K562 (cell line): Measurements from ENCODE around the gene MAP3K7. TPM values are rescaled to one million over a fixed set of nuclear protein-coding genes. Genes with fewer than 3 reads are reported as not detected.

Experiments
- CBX2 ChIP-seq: fragments of 200-600 bp; sonication (generic); IDR thresholded peaks from one replicate; pipeline ENCODE4 v1.6.1; 2012; ENCODE audit warnings: mild to moderate bottlenecking, low read length, inconsistent platforms; ENCODE audit not compliant: insufficient read depth, poor library complexity, severe bottlenecking
- CBX3 ChIP-seq, 2 experiments: IDR thresholded peaks; 1 replicate in 1 of 2; 2 replicates in 1 of 2; pipeline ENCODE4 v1.6.1; 2012; ENCODE audit warnings: inconsistent platforms in 2 of 2, low read length in 2 of 2, borderline replicate concordance in 1 of 2, control low read depth in 1 of 2
- DPF2 ChIP-seq: fragments of 450-650 bp; IDR thresholded peaks from 2 replicates; pipeline ENCODE4 v1.6.1; 2016
- EP400 ChIP-seq: fragments of 450-650 bp; IDR thresholded peaks from 2 replicates; pipeline ENCODE4 v1.6.1; 2017; ENCODE audit warnings: antibody characterized with exemption, mild to moderate bottlenecking, moderate library complexity
- MTA3 ChIP-seq: fragments of 450-650 bp; formaldehyde crosslinking; IDR thresholded peaks from 2 replicates; pipeline ENCODE4 v1.6.1; 2017; ENCODE audit warnings: mild to moderate bottlenecking, borderline replicate concordance
- RAD21 ChIP-seq, 2 experiments: fragments of 250-450 bp in 1 of 2; fragments of 450-650 bp in 1 of 2; sonication (Bioruptor Pico) in 1 of 2; formaldehyde crosslinking in 1 of 2; IDR thresholded peaks in 1 of 2; conservative IDR thresholded peaks in 1 of 2; 2 replicates each; pipeline versions ENCODE4 v1.4.0 to v1.8.0; 2020 to 2022; ENCODE audit warnings: mild to moderate bottlenecking in 2 of 2, moderate library complexity in 1 of 2
- RFX7 ChIP-seq: fragments of 250-450 bp; sonication (Bioruptor Pico); IDR thresholded peaks from 2 replicates; pipeline ENCODE4 v1.5.1; 2021; ENCODE audit warnings: mild to moderate bottlenecking
- SNIP1 ChIP-seq: fragments of 450-650 bp; IDR thresholded peaks from 2 replicates; pipeline ENCODE4 v1.7.1; 2017; ENCODE audit warnings: low read depth, mild to moderate bottlenecking
- ZNF717 ChIP-seq: fragments of 250-450 bp; sonication (Bioruptor Pico); IDR thresholded peaks from 2 replicates; pipeline ENCODE4 v1.5.0; 2021
- polyA plus RNA-seq, 8 experiments: library from polyadenylated mRNA; depleted of rRNA in 4 of 8; stranded (reverse) in 5 of 8; unstranded in 3 of 8; fragments of >200 nt; fragmentation: Nextera tagmentation in 2 of 8; fragmentation: Illumina TruSeq in 1 of 8; extraction: Ambion mirVana in 2 of 8; extraction: Trizol in 1 of 8; gene quantifications; 2 replicates each; pipeline versions ENCODE4 v1.2.1 to v1.2.3, GENCODE V29; 2011 to 2014; ENCODE audit warnings: inconsistent platforms in 1 of 8, missing spikeins in 1 of 8
- total RNA-seq, 7 experiments: library from RNA; depleted of rRNA in 6 of 7; stranded (reverse); fragments of >200 nt in 6 of 7; fragmentation: Illumina TruSeq in 2 of 7; extraction: Trizol in 2 of 7; gene quantifications; 2 replicates each; pipeline versions ENCODE4 v1.2.1 to v1.2.3, GENCODE V29; 2011 to 2021; ENCODE audit warnings: low replicate concordance in 1 of 7
- TF ChIP-seq, protein P1 (sequence below): fragments of 450-650 bp; IDR thresholded peaks from 2 replicates; pipeline ENCODE4 v1.6.1; 2017; ENCODE audit warnings: mild to moderate bottlenecking, moderate library complexity
- TF ChIP-seq, protein P2 (sequence below): fragments of 450-650 bp; IDR thresholded peaks from 2 replicates; pipeline ENCODE4 v1.6.1; 2016; ENCODE audit warnings: missing biosample characterization, missing genetic modification characterization
- TF ChIP-seq, protein P3 (sequence below), 2 experiments: fragments of 450-650 bp; conservative IDR thresholded peaks; 2 replicates each; pipeline ENCODE4 v1.6.1; 2017; ENCODE audit warnings: mild to moderate bottlenecking in 2 of 2, moderate library complexity in 2 of 2
- TF ChIP-seq, protein P4 (sequence below), 3 experiments: fragments of 200-800 bp in 1 of 3; fragments of 250-450 bp in 1 of 3; fragments of 450-650 bp in 1 of 3; sonication (Bioruptor Pico) in 1 of 3; sonication (Bioruptor generic) in 1 of 3; formaldehyde crosslinking in 1 of 3; IDR thresholded peaks; 2 replicates each; pipeline versions ENCODE4 v1.6.1 to v1.8.0; 2016 to 2022; ENCODE audit warnings: mild to moderate bottlenecking in 2 of 3, missing genetic modification characterization in 2 of 3, missing compliant biosample characterization in 1 of 3, moderate library complexity in 1 of 3

MAP3K7 gene
- total and polyA plus RNA-seq, 9 of the 15 experiments (the other 6 are each of a cell fraction or from before 2014, with no cell fraction given), result 13.4 to 60.9 (median 34.8) TPM

DNA sequence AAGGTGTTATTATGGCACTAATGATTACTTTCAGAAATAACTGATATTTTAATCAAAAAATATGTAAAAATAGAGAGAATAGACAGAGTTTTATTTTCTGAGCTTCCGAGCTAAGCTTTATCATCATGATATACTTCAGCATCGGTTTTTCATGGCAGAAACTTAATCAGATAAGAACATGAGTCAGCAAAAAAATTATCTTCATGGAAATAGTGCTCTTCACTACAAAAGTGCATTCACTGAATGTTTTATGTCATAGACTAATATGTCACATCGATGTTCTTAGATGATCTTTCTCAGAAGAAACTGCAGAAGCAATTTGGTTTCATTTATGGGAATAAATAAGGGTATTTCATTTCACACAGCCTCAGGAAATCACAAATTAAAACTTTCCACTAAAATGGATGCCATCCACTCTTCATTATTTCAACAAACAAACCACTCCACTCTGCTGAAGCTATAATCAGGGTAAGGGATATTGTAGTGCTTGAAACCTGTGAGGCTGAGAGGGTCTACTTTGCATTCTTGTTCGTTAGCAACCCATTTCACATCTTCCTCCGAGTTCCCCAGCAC lies 10.2 kb upstream of the MAP3K7 start (continued):
- TF ChIP-seq, protein P1, sequence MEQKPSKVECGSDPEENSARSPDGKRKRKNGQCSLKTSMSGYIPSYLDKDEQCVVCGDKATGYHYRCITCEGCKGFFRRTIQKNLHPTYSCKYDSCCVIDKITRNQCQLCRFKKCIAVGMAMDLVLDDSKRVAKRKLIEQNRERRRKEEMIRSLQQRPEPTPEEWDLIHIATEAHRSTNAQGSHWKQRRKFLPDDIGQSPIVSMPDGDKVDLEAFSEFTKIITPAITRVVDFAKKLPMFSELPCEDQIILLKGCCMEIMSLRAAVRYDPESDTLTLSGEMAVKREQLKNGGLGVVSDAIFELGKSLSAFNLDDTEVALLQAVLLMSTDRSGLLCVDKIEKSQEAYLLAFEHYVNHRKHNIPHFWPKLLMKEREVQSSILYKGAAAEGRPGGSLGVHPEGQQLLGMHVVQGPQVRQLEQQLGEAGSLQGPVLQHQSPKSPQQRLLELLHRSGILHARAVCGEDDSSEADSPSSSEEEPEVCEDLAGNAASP, result no peak
- no peak; the same call in 1 of the 2 replicates for TF ChIP-seq EP400
- TF ChIP-seq RAD21 (CRISPR knock-in tag; conservative IDR thresholded peaks at IDR 0.05 in 1 of 2, IDR thresholded peaks at IDR 0.05 in 1 of 2), result peak in 1 of 2 experiments; percentile 11; a peak in 1 of 4 replicates
- TF ChIP-seq CBX3 (IDR thresholded peaks at IDR 0.05; ENCODE audit: borderline replicate concordance in 1 of 2, low read length in 2 of 2), result no peak
- TF ChIP-seq, protein P2, sequence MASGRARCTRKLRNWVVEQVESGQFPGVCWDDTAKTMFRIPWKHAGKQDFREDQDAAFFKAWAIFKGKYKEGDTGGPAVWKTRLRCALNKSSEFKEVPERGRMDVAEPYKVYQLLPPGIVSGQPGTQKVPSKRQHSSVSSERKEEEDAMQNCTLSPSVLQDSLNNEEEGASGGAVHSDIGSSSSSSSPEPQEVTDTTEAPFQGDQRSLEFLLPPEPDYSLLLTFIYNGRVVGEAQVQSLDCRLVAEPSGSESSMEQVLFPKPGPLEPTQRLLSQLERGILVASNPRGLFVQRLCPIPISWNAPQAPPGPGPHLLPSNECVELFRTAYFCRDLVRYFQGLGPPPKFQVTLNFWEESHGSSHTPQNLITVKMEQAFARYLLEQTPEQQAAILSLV, result no peak
- no peak for TF ChIP-seq RFX7 (CRISPR knock-in tag)
- TF ChIP-seq, protein P3, sequence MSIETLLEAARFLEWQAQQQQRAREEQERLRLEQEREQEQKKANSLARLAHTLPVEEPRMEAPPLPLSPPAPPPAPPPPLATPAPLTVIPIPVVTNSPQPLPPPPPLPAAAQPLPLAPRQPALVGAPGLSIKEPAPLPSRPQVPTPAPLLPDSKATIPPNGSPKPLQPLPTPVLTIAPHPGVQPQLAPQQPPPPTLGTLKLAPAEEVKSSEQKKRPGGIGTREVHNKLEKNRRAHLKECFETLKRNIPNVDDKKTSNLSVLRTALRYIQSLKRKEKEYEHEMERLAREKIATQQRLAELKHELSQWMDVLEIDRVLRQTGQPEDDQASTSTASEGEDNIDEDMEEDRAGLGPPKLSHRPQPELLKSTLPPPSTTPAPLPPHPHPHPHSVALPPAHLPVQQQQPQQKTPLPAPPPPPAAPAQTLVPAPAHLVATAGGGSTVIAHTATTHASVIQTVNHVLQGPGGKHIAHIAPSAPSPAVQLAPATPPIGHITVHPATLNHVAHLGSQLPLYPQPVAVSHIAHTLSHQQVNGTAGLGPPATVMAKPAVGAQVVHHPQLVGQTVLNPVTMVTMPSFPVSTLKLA (conservative IDR thresholded peaks at IDR 0.05), result no peak
- TF ChIP-seq, protein P4, sequence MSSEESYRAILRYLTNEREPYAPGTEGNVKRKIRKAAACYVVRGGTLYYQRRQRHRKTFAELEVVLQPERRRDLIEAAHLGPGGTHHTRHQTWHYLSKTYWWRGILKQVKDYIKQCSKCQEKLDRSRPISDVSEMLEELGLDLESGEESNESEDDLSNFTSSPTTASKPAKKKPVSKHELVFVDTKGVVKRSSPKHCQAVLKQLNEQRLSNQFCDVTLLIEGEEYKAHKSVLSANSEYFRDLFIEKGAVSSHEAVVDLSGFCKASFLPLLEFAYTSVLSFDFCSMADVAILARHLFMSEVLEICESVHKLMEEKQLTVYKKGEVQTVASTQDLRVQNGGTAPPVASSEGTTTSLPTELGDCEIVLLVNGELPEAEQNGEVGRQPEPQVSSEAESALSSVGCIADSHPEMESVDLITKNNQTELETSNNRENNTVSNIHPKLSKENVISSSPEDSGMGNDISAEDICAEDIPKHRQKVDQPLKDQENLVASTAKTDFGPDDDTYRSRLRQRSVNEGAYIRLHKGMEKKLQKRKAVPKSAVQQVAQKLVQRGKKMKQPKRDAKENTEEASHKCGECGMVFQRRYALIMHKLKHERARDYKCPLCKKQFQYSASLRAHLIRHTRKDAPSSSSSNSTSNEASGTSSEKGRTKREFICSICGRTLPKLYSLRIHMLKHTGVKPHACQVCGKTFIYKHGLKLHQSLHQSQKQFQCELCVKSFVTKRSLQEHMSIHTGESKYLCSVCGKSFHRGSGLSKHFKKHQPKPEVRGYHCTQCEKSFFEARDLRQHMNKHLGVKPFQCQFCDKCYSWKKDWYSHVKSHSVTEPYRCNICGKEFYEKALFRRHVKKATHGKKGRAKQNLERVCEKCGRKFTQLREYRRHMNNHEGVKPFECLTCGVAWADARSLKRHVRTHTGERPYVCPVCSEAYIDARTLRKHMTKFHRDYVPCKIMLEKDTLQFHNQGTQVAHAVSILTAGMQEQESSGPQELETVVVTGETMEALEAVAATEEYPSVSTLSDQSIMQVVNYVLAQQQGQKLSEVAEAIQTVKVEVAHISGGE (CRISPR knock-in tag; IDR thresholded peaks at IDR 0.05), result no peak
- TF ChIP-seq SNIP1, result no peak
- no peak for TF ChIP-seq ZNF717 (CRISPR knock-in tag)
- no peak for TF ChIP-seq MTA3
- TF ChIP-seq CBX2, result no peak
- peak; percentile 71 for TF ChIP-seq DPF2
